Neuronal stem cell (in vitro differentiated cells): ENCODE data around the gene TRMT112.

Experiments used
- DNase-seq: peaks from one replicate; pipeline ENCODE4 v3.0.0-alpha.2; 2013; ENCODE audit warnings: low spot score
- H2AFZ ChIP-seq: one replicate; pipeline ENCODE4 v1.6.1; 2013; ENCODE audit warnings: mild to moderate bottlenecking, low read length, inconsistent platforms
- H2AK5ac ChIP-seq: 2 replicates; pipeline ENCODE4 v1.6.1; 2013; ENCODE audit warnings: low read depth, mild to moderate bottlenecking, inconsistent platforms, low read length, moderate library complexity, mixed read lengths
- H2BK120ac ChIP-seq: 2 replicates; pipeline ENCODE4 v1.6.1; 2013; ENCODE audit warnings: low read depth, mild to moderate bottlenecking, inconsistent platforms, low read length, moderate library complexity, mixed read lengths
- H2BK12ac ChIP-seq: one replicate; pipeline ENCODE4 v1.6.1; 2013; ENCODE audit warnings: low read length, inconsistent platforms
- H2BK15ac ChIP-seq: 2 replicates; pipeline ENCODE4 v1.6.1; 2013; ENCODE audit warnings: mild to moderate bottlenecking, low read length, inconsistent platforms, mixed read lengths
- H2BK5ac ChIP-seq: one replicate; pipeline ENCODE4 v1.6.1; 2013; ENCODE audit warnings: inconsistent platforms, mild to moderate bottlenecking, low read length, moderate library complexity
- H3K14ac ChIP-seq: one replicate; pipeline ENCODE4 v1.6.1; 2013; ENCODE audit warnings: low read length, inconsistent platforms
- H3K18ac ChIP-seq: 2 replicates; pipeline ENCODE4 v1.6.1; 2013; ENCODE audit warnings: low read length, inconsistent platforms
- H3K23ac ChIP-seq: 2 replicates; pipeline ENCODE4 v1.6.1; 2013; ENCODE audit warnings: low read depth, mild to moderate bottlenecking, mixed read lengths, low read length, inconsistent platforms; ENCODE audit not compliant: poor library complexity
- H3K27ac ChIP-seq: replicated peaks from 3 replicates; pipeline ENCODE4 v1.5.1; 2013; ENCODE audit warnings: low read length, inconsistent platforms
- H3K27me3 ChIP-seq, 3 experiments: 2 replicates each; pipeline ENCODE4 v1.6.1; 2013; ENCODE audit warnings: low read length in 3 of 3, mild to moderate bottlenecking in 2 of 3, inconsistent platforms in 1 of 3, low read depth in 1 of 3, mixed read lengths in 1 of 3, moderate library complexity in 1 of 3; ENCODE audit not compliant: control insufficient read depth in 3 of 3, insufficient read depth in 3 of 3
- H3K36me3 ChIP-seq, 2 donors: replicated peaks in 1 of 2; 2 replicates each; pipeline ENCODE4 v1.6.1; 2013; ENCODE audit warnings: low read length in 2 of 2; ENCODE audit not compliant: control insufficient read depth in 2 of 2, insufficient read depth in 2 of 2
- H3K4ac ChIP-seq: 2 replicates; pipeline ENCODE4 v1.6.1; 2013; ENCODE audit warnings: inconsistent platforms, mild to moderate bottlenecking, low read length, moderate library complexity
- H3K4me1 ChIP-seq, 2 donors: 1 replicate in 1 of 2; 2 replicates in 1 of 2; pipeline ENCODE4 v1.6.1; 2013; ENCODE audit warnings: low read length in 2 of 2, low read depth in 1 of 2; ENCODE audit not compliant: control insufficient read depth in 2 of 2, insufficient read depth in 1 of 2
- H3K4me2 ChIP-seq: one replicate; pipeline ENCODE4 v1.6.1; 2013; ENCODE audit warnings: mild to moderate bottlenecking, low read length, inconsistent platforms; ENCODE audit not compliant: insufficient read depth, poor library complexity, severe bottlenecking
- H3K4me3 ChIP-seq, 2 donors: 2 replicates each; pipeline ENCODE4 v1.5.1; 2013; ENCODE audit warnings: low read length in 2 of 2, mild to moderate bottlenecking in 2 of 2, inconsistent platforms in 1 of 2, moderate library complexity in 1 of 2
- H3K79me1 ChIP-seq: one replicate; pipeline ENCODE4 v1.6.1; 2013; ENCODE audit warnings: low read depth, mild to moderate bottlenecking, inconsistent platforms, low read length, moderate library complexity
- H3K9ac ChIP-seq: one replicate; pipeline ENCODE4 v1.6.1; 2013; ENCODE audit warnings: mild to moderate bottlenecking, low read depth, low read length, inconsistent platforms; ENCODE audit not compliant: poor library complexity
- H3K9me3 ChIP-seq, 2 donors: replicated peaks in 1 of 2; 2 replicates each; pipeline versions ENCODE3 to v1.6.1; 2013; ENCODE audit warnings: low read length in 2 of 2, mild to moderate bottlenecking in 2 of 2, inconsistent platforms in 1 of 2, low read depth in 1 of 2, mixed read lengths in 1 of 2, moderate library complexity in 1 of 2; ENCODE audit not compliant: control insufficient read depth in 2 of 2, insufficient read depth in 1 of 2
- H4K8ac ChIP-seq: one replicate; pipeline ENCODE4 v1.6.1; 2013; ENCODE audit warnings: low read depth, mild to moderate bottlenecking, inconsistent platforms, low read length, moderate library complexity
- H4K91ac ChIP-seq: one replicate; pipeline ENCODE4 v1.6.1; 2013; ENCODE audit warnings: low read length, low read depth, mild to moderate bottlenecking, inconsistent platforms; ENCODE audit not compliant: poor library complexity
- WGBS, 2 donors: extraction: QIAGEN DNeasy Blood & Tissue Kit; methylation state at CpG; one replicate each; pipeline ENCODE4 v1.1.7; 2013; ENCODE audit warnings: missing lambda C conversion rate in 2 of 2, mixed read lengths in 1 of 2; ENCODE audit not compliant: insufficient read length in 2 of 2, insufficient replicate concordance in 1 of 2; ENCODE audit errors: extremely low coverage in 2 of 2; 5-methylcytosine and 5-hydroxymethylcytosine counted together

TRMT112 gene

DNA sequence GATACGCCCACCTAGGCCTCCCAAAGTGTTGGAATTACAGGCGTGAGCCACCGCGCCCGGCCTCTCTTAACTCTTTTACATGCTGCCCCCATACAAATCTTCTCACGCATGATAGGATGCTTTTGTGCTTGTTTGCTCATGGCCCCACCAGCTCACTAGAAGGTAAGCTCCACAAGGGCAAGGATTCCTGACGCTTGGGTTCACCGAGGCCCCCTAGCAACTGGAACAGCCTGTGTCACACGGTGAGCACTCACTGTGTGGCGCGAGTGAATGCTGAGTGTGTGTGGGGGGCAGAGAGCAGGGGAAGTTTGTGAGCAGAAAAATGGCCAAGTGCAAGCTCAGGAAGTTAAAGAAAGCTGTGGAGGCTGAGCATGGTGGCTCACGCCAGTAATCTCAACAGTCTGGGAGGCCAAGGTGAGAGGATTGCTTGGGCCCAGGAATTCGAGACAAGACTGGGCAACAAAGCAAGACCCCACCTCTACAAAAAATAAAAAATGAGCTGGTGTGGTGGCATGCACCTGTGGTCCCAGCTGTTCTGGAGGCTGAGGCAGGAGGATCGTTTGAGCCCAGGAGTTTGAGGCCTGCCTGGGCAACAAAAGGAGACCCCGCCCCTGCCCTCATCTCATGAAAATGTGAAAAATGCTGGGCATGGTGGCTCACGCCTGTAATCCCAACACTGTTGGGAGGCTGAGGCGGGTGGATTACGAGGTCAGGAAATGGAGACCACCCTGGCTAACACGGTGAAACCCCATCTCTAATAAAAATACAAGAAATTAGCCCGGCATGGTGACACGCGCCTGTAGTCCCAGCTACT, 35.2 kb downstream of the TRMT112 start:
- Histone ChIP-seq H3K4me1 (peaks cover 3 to 9% of the 10 kb centered on the region in 2 donors), H2BK5ac (no peak overlapping the region), H2BK15ac (no peak overlapping the region), H2BK12ac (no peak overlapping the region), H3K36me3 (peaks cover 2 to 35% of the 10 kb centered on the region in 2 donors), H3K23ac (no peak overlapping the region), H2BK120ac (no peak overlapping the region), H3K27ac (no peak overlapping the region), H4K8ac (peak overlapping the region; percentile 82), H3K4me3 (no peak overlapping the region), H4K91ac (no peak overlapping the region), H3K4ac (no peak overlapping the region), H2AFZ (no peak overlapping the region), H3K79me1 (peaks cover 4% of the 10 kb centered on the region), H3K4me2 (no peak overlapping the region), H2AK5ac (no peak overlapping the region), H3K9ac (peak overlapping the region; percentile 21), H3K18ac (no peak overlapping the region), H3K14ac (no peak overlapping the region), H3K27me3 (no peaks in the 10 kb centered on the region), H3K9me3 (no peaks in the 10 kb centered on the region)
- DNase-seq = no peak
- WGBS, 2 donors = no CpG with 5 or more reads among the region's 22 CpGs

DNA sequence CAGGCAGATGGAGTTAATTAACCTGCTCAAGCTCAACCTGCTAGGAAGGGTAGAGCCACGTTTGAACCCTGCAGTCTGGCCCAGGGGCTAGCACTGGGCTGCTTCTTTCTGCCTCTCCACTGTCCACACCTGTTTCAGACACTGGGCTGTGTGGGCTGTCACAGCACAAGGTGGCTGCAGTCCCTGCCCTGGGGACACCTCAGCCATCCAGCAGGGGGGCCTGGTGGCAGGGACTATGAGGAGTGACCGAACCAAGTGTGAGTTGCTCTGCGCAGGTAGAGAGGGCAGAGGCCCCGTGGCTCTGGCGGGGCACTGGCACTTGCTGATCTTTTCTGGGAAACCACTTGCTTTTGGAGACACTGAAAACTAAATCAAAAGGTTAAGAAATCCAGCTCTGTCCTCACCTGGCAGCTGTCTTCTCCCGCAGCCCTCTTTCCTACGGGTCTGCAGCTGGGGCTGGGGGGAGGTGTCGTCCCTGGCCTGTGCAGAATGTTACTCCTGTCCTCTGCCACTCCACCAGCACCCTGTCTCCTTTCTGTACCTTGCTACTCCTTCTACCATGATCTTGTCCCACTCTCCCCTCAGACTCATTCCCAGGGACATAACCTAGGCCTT, 38.7 kb downstream of the TRMT112 start:
- peaks cover 5 to 52% of the 10 kb centered on the region in 2 donors for H3K36me3 ChIP-seq
- no CpG with 5 or more reads among the region's 8 CpGs for WGBS, 2 donors

GRCh38 chr11:64276653-64277431, 40.5 kb downstream of the TRMT112 start:
- H3K4me2 ChIP-seq = no peak overlapping the region
- no peak for DNase-seq
- WGBS, 2 donors = no CpG with 5 or more reads among the region's 17 CpGs

More for the DNA sequence above, 38.7 kb downstream of the TRMT112 start:
- Histone ChIP-seq H3K9me3 (no peaks in the 10 kb centered on the region), H3K79me1 (peaks cover 4% of the 10 kb centered on the region), H2AFZ (no peak overlapping the region), H2AK5ac (no peak overlapping the region), H3K4me1 (peaks cover 2 to 7% of the 10 kb centered on the region in 2 donors), H4K91ac (no peak overlapping the region), H3K14ac (no peak overlapping the region), H3K27ac (no peak overlapping the region), H2BK5ac (no peak overlapping the region), H2BK12ac (no peak overlapping the region), H3K9ac (peak overlapping the region; percentile 30), H3K23ac (peak overlapping the region; percentile 32), H2BK120ac (no peak overlapping the region), H3K27me3 (no peaks in the 10 kb centered on the region), H2BK15ac (no peak overlapping the region), H3K4me3 (no peak overlapping the region), H3K18ac (no peak overlapping the region), H3K4ac (no peak overlapping the region), H3K4me2 (no peak overlapping the region), H4K8ac (no peak overlapping the region)
- DNase-seq = no peak

More at GRCh38 chr11:64276653-64277431, 40.5 kb downstream of the TRMT112 start:
- Histone ChIP-seq H2AFZ (no peak overlapping the region), H4K8ac (no peak overlapping the region), H3K4me1 (peaks cover 2 to 15% of the 10 kb centered on the region in 2 donors), H2BK120ac (no peak overlapping the region), H3K27ac (no peak overlapping the region), H2BK12ac (no peak overlapping the region), H3K36me3 (peaks cover 5 to 46% of the 10 kb centered on the region in 2 donors), H3K27me3 (no peaks in the 10 kb centered on the region), H2AK5ac (no peak overlapping the region), H3K23ac (no peak overlapping the region), H2BK5ac (no peak overlapping the region), H3K79me1 (peaks cover 2% of the 10 kb centered on the region), H4K91ac (no peak overlapping the region), H3K9ac (peak overlapping the region; percentile 44), H3K9me3 (no peaks in the 10 kb centered on the region), H3K4me3 (no peak overlapping the region), H2BK15ac (no peak overlapping the region), H3K14ac (no peak overlapping the region), H3K18ac (no peak overlapping the region), H3K4ac (no peak overlapping the region)
